IPS-15b (cell line): ENCODE results near the gene ACTL10.
"Not testable (repeated sequence)": the region's sequence is repeated elsewhere in the genome, so short reads cannot be mapped to it uniquely, and the experiment has no call there.

Experiments used
- H3K27me3 ChIP-seq: one replicate; pipeline ENCODE4 v1.6.1; 2013; ENCODE audit warnings: low read length; ENCODE audit not compliant: control insufficient read depth, insufficient read depth
- H3K36me3 ChIP-seq: one replicate; pipeline ENCODE4 v1.6.1; 2013; ENCODE audit warnings: low read length; ENCODE audit not compliant: control insufficient read depth, insufficient read depth
- H3K4me1 ChIP-seq: one replicate; pipeline ENCODE4 v1.6.1; 2013; ENCODE audit warnings: mild to moderate bottlenecking, low read length; ENCODE audit not compliant: control insufficient read depth, insufficient read depth
- H3K4me3 ChIP-seq: one replicate; pipeline ENCODE4 v1.5.1; 2013; ENCODE audit warnings: low read depth, low read length
- H3K9ac ChIP-seq: one replicate; pipeline ENCODE4 v1.6.1; 2013; ENCODE audit warnings: low read depth, mild to moderate bottlenecking, low read length
- H3K9me3 ChIP-seq: one replicate; pipeline ENCODE4 v1.6.1; 2013; ENCODE audit warnings: mild to moderate bottlenecking, low read length; ENCODE audit not compliant: control insufficient read depth, insufficient read depth

ACTL10 gene

DNA sequence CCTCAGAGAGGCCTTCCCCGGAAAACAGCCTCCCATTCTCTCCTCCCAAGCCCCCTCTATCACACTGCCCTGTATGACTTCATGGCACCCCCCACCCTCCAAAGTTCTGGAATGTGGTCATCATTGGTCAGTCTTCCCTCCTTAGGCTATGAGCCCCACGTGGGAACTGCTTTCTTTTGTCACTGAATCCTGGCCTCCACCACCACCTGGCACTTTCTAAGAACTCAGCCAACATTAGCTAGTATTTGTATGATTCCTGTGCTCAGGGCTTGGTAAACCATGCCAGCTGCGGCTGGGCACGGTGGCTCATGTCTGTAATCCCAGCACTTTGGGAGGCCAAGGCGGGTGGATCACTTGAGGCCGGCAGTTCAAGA lies 27.9 kb downstream of the ACTL10 start:
- Histone ChIP-seq H3K36me3 (no peaks in the 10 kb centered on the region), H3K9ac (no peak overlapping the region), H3K4me3 (no peak overlapping the region), H3K27me3 (peaks cover 4% of the 10 kb centered on the region), H3K4me1 (peaks cover 2% of the 10 kb centered on the region), H3K9me3 (no peaks in the 10 kb centered on the region)

DNA sequence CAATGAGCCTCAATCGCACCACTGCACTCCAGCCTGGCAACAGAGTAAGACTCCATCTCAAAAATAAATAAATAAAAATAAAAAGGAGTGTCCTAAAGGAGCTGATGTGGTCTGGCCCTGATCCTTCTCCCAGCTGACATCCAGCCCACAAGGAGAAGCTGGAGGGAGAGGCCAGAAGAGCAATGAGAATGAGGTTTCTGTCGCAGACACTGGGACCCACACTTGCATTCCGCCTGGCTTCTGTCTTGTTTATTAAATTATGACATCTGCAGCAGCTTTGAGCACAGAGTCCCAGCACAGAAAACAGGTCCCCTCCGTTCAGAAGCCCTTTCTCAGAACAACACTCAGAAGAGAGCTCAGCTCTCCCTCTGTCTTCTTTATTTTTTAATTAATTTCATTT lies 29.7 kb downstream of the ACTL10 start:
- H3K36me3 ChIP-seq: no peaks in the 10 kb centered on the region
- no peak overlapping the region for H3K9ac ChIP-seq
- H3K4me1 ChIP-seq: no peaks in the 10 kb centered on the region
- H3K27me3 ChIP-seq: no peaks in the 10 kb centered on the region
- H3K4me3 ChIP-seq: no peak overlapping the region
- H3K9me3 ChIP-seq: no peaks in the 10 kb centered on the region

DNA sequence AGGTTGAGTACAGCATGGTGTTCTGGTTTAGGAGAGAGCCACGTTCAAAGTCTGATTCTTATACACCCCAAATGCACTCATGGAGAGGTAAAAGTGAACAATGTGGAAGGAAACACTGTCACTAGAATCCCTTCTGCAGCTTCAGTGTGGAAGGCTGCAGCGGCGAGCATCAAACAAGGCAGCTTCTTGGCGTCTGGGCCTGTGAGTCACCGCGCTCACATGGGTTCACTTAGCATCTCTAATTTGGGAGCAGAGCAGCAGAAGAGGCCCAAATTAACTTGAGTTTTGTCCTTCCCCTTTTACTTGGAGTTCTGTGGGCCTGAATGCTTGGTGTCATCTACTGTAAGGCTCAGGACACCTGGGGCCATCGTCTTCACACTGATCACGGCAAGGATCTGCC lies 30.4 kb downstream of the ACTL10 start:
- no peak overlapping the region for H3K9ac ChIP-seq
- no peaks in the 10 kb centered on the region for H3K27me3 ChIP-seq
- no peaks in the 10 kb centered on the region for H3K36me3 ChIP-seq
- H3K4me3 ChIP-seq: no peak overlapping the region
- H3K4me1 ChIP-seq: no peaks in the 10 kb centered on the region
- H3K9me3 ChIP-seq: no peaks in the 10 kb centered on the region

DNA sequence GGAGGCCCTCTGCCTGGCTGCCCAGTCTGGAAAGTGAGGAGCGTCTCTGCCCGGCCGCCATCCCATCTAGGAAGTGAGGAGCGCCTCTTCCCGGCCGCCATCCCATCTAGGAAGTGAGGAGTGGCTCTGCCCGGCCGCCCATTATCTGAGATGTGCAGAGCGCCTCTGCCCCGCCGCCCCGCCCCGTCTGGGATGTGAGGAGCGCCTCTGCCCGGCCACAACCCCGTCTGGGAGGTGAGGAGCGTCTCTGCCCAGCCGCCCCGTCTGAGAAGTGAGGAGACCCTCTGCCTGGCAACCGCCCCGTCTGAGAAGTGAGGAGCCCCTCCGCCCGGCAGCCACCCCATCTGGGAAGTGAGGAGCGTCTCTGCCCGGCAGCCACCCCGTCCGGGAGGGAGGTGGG lies 32.2 kb downstream of the ACTL10 start:
- H3K4me3 ChIP-seq, H3K9me3 ChIP-seq, H3K9ac ChIP-seq, H3K27me3 ChIP-seq, H3K4me1 ChIP-seq, H3K36me3 ChIP-seq: not testable (repeated sequence)

DNA sequence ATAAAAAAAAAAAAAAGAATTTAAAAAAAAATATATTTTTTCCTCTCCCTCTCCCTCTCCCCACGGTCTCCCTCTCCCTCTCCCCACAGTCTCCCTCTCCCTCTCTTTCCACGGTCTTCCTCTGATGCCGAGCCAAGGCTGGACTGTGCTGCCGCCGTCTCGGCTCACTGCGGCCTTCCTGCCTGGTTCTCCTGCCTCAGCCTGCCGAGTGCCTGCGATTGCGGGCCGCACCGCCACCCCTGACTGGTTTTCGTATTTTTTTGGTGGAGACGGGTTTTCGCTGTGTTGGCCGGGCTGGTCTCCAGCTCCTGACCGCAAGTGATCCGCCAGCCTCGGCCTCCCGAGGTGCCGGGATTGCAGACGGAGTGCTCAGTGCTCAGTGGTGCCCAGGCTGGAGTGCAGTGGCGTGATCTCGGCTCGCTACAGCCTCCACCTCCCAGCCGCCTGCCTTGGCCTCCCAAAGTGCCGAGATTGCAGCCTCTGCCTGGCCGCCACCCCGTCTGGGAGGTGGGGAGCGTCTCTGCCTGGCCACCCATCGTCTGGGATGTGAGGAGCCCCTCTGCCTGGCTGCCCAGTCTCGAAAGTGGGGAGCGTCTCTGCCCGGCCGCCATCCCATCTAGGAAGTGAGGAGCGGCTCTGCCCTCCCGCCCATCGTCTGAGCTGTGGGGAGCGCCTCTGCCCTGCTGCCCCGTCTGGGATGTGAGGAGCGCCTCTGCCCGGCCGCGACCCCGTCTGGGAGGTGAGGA lies 34.1 kb downstream of the ACTL10 start:
- not testable (repeated sequence) for H3K9ac ChIP-seq, H3K27me3 ChIP-seq, H3K4me3 ChIP-seq, H3K9me3 ChIP-seq, H3K36me3 ChIP-seq, H3K4me1 ChIP-seq

DNA sequence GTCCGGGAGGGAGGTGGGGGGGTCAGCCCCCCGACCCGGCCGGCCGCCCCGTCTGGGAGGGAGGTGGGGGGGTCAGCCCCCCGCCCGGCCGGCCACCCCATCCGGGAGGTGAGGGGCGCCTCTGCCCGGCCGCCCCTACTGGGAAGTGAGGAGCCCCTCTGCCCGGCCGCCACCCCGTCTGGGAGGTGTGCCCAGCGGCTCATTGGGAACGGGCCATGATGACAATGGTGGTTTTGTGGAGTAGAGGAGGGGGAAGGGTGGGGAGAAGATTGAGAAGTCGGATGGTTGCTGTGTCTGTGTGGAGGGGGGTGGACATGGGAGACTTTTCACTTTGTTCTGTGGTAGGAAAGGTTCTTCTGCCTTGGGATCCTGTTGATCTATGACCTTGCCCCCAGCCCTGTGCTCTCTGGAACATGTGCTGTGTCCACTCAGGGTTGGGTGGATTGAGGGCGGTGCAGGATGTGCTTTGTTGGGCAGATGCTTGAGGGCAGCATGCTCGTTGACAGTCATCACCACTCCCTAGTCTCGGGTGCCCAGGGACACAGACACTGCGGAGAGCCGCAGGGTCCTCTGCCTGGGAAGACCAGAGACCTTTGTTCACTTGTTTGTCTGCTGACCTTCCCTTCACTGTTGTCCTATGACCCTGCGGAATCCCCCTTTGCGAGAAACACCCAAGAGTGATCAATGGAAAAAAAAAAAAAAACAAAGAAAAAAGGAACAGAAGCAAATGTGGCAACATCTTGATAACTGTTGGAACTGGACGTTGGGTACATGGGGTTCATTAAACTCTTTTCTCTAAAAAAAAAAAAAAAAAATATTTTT lies 35.1 kb downstream of the ACTL10 start:
- Histone ChIP-seq H3K36me3 (no peaks in the 10 kb centered on the region), H3K4me3 (no peak overlapping the region), H3K9ac (no peak overlapping the region), H3K9me3 (no peaks in the 10 kb centered on the region), H3K4me1 (no peaks in the 10 kb centered on the region), H3K27me3 (no peaks in the 10 kb centered on the region)

DNA sequence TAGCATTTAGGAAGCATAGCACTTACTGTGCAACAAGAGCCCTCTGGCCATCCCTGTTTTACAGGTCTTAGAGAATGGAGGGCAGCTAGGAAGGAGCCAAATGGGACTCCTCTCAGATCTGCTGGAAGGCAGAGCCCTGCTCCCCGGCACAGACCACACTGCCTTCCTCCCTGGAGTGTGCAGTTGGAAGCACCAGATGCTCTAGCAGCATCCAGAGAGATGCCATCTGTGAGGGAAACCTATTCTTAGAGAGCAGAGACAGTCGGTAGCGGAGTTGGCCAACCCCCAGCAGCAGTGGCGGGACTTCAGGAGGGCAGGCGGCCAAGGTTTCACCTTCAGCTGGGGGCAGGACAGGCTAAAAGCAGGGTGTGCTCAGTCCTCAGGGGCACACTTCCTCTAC lies 36.1 kb downstream of the ACTL10 start:
- Histone ChIP-seq H3K4me3 (no peak overlapping the region), H3K9me3 (no peaks in the 10 kb centered on the region), H3K9ac (no peak overlapping the region), H3K4me1 (no peaks in the 10 kb centered on the region), H3K36me3 (no peaks in the 10 kb centered on the region), H3K27me3 (no peaks in the 10 kb centered on the region)

DNA sequence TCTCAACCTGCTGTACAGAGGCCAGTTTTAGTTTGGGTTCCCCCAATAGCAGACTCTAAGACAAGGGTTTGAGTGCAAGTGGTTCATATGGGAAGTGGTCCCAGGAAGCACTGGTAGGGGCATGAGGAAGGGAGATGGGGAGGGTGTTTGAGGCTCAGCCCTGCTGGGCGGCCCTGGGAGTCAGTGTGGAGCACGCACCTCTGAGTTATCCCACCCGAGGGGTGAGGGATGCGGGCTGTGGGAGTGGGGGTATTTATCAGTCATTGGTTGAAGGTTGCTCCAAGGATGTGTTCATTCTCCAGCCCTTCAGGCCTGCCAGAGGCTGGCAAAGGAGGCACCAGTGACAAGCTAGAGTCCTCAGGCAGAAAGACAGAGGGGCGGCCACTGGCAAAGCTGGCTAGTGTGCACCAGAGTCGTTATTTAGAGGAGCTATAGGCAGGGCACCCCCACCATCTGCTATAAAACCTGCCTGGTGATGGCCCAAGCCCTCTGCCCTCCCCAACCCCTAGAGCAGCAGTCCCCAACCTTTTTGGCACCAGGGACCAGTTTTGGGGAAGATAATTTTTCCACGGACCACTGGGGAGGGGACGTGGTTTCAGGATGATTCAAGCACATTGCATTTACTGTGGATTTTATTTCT lies 36.9 kb downstream of the ACTL10 start:
- Histone ChIP-seq H3K27me3 (no peaks in the 10 kb centered on the region), H3K36me3 (no peaks in the 10 kb centered on the region), H3K4me3 (no peak overlapping the region), H3K9me3 (no peaks in the 10 kb centered on the region), H3K4me1 (no peaks in the 10 kb centered on the region), H3K9ac (no peak overlapping the region)

DNA sequence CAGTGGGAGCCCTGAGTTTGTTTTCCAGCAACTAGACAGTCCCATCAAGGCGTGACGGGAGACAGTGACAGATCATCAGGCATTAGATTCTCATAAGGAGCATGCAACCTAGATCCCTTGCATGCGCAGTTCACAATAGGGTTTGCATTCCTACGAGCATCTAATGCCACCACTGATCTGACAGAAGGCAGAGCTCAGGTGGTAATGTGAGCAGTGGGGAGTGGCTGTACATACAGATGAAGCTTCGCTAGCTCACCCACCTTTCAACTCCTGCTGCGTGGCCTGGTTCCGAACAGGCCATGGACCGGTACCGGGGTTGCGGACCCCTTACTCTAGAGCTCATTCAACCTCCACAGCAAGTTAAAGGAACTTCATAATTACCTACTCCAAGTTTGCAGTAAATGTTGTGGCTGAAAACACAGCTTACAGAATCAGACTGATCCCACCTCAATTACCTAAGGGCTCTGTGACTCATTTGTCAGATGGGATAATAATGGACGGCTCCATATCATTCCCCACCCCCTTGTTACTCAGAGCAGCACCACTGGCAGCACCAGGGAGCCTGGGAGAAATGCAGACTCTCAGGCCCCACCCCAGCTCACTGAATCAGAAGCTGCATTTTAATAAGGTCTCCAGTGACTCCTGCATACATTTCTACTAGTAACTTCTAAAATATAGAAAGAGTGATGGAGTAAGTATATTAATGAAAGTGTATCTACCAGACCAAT lies 37.6 kb downstream of the ACTL10 start:
- H3K36me3 ChIP-seq: no peaks in the 10 kb centered on the region
- H3K27me3 ChIP-seq: no peaks in the 10 kb centered on the region
- peaks cover 3% of the 10 kb centered on the region for H3K4me1 ChIP-seq
- H3K9ac ChIP-seq: no peak overlapping the region
- H3K4me3 ChIP-seq: no peak overlapping the region
- H3K9me3 ChIP-seq: no peaks in the 10 kb centered on the region

DNA sequence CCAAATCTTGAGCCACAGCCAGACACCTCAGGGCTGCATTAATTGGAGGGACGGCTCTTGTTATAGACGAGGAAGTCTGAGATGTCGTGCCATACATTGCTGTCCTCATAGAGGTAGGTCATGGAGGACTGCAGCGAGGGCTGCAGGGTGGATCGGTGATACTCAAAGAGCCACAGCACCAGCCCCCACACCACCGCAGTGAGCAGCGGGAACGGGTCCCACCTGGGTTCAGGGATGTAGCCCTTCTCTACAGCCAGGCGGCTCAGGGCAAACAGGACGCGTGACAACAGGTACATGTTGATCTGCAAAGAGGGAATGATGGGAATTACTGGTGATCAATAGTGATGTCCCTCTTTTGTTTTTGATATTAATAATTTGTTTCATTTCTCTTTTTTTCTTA lies 40.9 kb downstream of the ACTL10 start:
- Histone ChIP-seq H3K27me3 (no peaks in the 10 kb centered on the region), H3K36me3 (no peaks in the 10 kb centered on the region), H3K9ac (no peak overlapping the region), H3K4me1 (peaks cover 11% of the 10 kb centered on the region), H3K9me3 (no peaks in the 10 kb centered on the region), H3K4me3 (no peak overlapping the region)

DNA sequence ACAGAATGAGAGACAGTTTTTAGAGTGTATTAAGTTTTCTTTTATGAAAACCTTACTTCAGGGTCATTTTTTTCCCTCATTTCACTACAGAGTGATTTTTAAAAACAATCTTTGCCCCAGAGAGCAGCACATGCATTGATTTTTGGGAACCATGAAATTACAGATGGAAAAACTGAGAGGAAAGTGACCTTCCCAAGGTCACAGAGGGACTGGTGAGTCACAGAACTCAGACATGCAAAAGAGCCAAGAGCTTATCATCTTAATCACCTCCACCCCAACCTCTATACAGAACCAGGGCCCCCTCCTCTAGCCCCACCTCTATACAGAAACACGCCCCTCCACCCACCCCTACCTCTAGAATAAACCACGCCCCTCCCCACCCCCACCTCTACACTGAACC lies 42.7 kb downstream of the ACTL10 start:
- H3K9ac ChIP-seq: no peak overlapping the region
- peaks cover 11% of the 10 kb centered on the region for H3K4me1 ChIP-seq
- no peak overlapping the region for H3K4me3 ChIP-seq
- no peaks in the 10 kb centered on the region for H3K36me3 ChIP-seq
- no peaks in the 10 kb centered on the region for H3K27me3 ChIP-seq
- H3K9me3 ChIP-seq: no peaks in the 10 kb centered on the region
